ENCODE measurements around the gene HDAC2. TPM values are rescaled to one million over a fixed set of nuclear protein-coding genes. Genes with fewer than 3 reads are reported as not detected.

The HDAC2 gene
- total RNA-seq, 1 donor from 2014 or later: 139 TPM

DNA sequence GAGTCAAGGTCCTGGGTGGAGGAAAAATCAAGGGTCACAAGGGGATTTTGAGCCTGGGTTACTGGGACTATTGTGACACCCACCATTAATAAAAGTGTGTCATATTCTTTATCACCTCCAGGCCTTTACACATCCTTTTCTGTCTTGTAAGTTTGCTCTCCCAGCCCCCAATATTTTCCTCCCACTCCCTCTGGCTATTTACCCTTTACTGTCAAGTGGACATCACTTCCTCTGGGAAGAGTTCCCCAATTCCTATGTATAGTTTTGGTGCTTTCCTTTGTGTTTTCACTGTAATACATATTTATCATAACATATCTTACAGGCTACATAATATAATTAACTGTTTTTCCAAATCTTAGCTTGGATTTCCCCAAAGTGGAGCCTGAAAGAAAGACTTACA, 77.5 kb downstream of the HDAC2 start:
- DNase-seq (ENCODE audit: low read depth): no peak
- no peaks in the 10 kb centered on the region for H3K36me3 ChIP-seq (ENCODE audit: control insufficient read depth, insufficient read depth, low read length)
- H3K27me3 ChIP-seq (ENCODE audit: control insufficient read depth, insufficient read depth, low read length): no peaks in the 10 kb centered on the region
- TF ChIP-seq, protein P1, sequence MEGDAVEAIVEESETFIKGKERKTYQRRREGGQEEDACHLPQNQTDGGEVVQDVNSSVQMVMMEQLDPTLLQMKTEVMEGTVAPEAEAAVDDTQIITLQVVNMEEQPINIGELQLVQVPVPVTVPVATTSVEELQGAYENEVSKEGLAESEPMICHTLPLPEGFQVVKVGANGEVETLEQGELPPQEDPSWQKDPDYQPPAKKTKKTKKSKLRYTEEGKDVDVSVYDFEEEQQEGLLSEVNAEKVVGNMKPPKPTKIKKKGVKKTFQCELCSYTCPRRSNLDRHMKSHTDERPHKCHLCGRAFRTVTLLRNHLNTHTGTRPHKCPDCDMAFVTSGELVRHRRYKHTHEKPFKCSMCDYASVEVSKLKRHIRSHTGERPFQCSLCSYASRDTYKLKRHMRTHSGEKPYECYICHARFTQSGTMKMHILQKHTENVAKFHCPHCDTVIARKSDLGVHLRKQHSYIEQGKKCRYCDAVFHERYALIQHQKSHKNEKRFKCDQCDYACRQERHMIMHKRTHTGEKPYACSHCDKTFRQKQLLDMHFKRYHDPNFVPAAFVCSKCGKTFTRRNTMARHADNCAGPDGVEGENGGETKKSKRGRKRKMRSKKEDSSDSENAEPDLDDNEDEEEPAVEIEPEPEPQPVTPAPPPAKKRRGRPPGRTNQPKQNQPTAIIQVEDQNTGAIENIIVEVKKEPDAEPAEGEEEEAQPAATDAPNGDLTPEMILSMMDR (IDR thresholded peaks at IDR 0.05; ENCODE audit: insufficient read depth, low read length, poor library complexity, severe bottlenecking): no peak
- no peak overlapping the region for H3K4me3 ChIP-seq (ENCODE audit: low read depth, low read length)

DNA sequence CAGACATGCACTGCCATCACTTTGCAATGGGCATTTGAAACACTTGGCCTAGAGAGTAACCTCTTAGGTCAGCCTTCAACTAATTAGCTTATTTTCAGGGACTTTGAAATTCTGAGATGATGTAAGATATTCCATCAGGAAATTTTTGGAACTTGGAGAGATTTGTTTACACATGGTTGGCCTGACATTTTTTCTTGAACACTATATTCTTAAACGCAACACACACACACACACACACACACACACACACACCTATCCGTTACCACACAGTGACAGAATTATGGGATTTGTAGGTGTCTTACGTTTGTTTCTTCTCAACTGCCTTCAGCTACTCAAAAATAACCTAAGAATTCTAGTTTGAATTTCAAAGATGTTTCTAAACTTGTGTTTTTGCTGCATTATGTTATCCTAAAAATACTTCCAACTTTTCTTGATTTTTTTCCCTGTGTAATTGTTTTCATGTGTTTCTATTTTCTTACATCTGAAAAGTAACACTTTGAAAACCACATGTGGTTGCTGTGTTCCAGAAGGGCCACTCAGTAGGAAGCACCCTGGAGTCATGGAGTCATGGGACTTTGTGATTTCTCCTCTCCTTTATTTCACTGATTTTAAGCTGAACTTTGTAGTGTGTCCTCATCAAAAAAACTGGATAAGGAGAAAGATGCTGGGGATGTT, 81.9 kb downstream of the HDAC2 start:
- H3K36me3 ChIP-seq (ENCODE audit: control insufficient read depth, insufficient read depth, low read length): no peaks in the 10 kb centered on the region
- no peak for DNase-seq (ENCODE audit: low read depth)
- TF ChIP-seq, protein P1 (IDR thresholded peaks at IDR 0.05; ENCODE audit: insufficient read depth, low read length, poor library complexity, severe bottlenecking): no peak
- H3K27me3 ChIP-seq (ENCODE audit: control insufficient read depth, insufficient read depth, low read length): no peaks in the 10 kb centered on the region
- H3K4me3 ChIP-seq (ENCODE audit: low read depth, low read length): no peak overlapping the region

GRCh38 chr6:113888493-113888892, 82.5 kb downstream of the HDAC2 start:
- Histone ChIP-seq H3K4me3 (ENCODE audit: low read depth, low read length) (no peak overlapping the region), H3K36me3 (ENCODE audit: control insufficient read depth, insufficient read depth, low read length) (no peaks in the 10 kb centered on the region), H3K27me3 (ENCODE audit: control insufficient read depth, insufficient read depth, low read length) (no peaks in the 10 kb centered on the region)
- TF ChIP-seq, protein P1 (IDR thresholded peaks at IDR 0.05; ENCODE audit: insufficient read depth, low read length, poor library complexity, severe bottlenecking): no peak
- DNase-seq (ENCODE audit: low read depth): no peak

DNA sequence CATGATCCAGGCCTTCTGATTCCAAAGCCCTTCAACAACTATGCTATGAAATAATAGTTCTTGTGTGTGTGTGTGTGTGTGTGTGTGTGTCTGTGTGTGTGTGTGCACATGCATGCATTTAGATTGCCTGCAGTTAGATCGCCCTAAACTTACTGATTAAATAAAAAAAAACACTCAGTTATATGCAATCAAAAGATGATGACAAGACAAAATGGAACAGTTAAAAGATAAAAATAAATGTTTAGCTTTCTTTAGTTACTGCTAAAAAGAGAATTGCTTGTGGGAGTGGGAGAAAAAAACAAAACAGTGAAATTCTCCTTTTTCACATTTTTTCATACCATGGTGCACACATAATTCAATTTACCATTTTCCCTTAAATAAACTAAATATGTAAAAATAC, 84.4 kb downstream of the HDAC2 start:
- TF ChIP-seq, protein P1 (IDR thresholded peaks at IDR 0.05; ENCODE audit: insufficient read depth, low read length, poor library complexity, severe bottlenecking): no peak
- DNase-seq (ENCODE audit: low read depth): no peak
- H3K36me3 ChIP-seq (ENCODE audit: control insufficient read depth, insufficient read depth, low read length): no peaks in the 10 kb centered on the region
- no peak overlapping the region for H3K4me3 ChIP-seq (ENCODE audit: low read depth, low read length)
- H3K27me3 ChIP-seq (ENCODE audit: control insufficient read depth, insufficient read depth, low read length): no peaks in the 10 kb centered on the region

DNA sequence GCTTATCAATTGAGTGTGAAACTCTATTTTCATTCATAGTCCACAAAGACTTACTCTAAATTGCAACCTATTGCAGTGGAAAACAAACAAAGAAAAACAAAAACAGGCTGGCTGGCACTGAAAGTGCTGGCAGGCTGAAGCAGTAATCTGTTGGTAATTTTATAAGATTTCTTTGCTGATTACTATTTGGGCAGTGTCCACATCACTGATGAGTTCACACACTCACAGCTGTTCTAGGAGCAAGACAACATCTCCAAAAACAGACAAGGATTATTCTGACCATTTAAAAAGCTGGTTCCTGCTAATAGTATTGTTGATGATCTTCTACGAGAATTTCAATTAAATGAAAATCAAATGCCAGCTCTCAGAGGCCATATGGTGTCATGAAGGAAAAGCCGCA, 86.9 kb downstream of the HDAC2 start:
- TF ChIP-seq, protein P1 (IDR thresholded peaks at IDR 0.05; ENCODE audit: insufficient read depth, low read length, poor library complexity, severe bottlenecking): no peak
- no peak for DNase-seq (ENCODE audit: low read depth)
- H3K27me3 ChIP-seq (ENCODE audit: control insufficient read depth, insufficient read depth, low read length): no peaks in the 10 kb centered on the region
- no peak overlapping the region for H3K4me3 ChIP-seq (ENCODE audit: low read depth, low read length)
- no peaks in the 10 kb centered on the region for H3K36me3 ChIP-seq (ENCODE audit: control insufficient read depth, insufficient read depth, low read length)

Other genes with a start within 250 kb of the HDAC2 start
- gene MARCKS, start 113.8 kb downstream of the HDAC2 start, total RNA-seq: 112 and 116 TPM in 2 replicates